Neural progenitor cell (in vitro differentiated cells): ENCODE data around the gene COPS3. TPM values are rescaled to one million over a fixed set of nuclear protein-coding genes. Genes with fewer than 3 reads are reported as not detected.

Experiments used
- DNase-seq: peaks from one replicate; pipeline ENCODE4 v3.0.0-alpha.2; 2016; ENCODE audit warnings: low spot score
- H2AFZ ChIP-seq: fragments of 200-600 bp; sonication (generic); replicated peaks from 2 replicates; pipeline ENCODE4 v1.6.1; 2016; ENCODE audit warnings: antibody characterized with exemption
- H3F3A ChIP-seq: fragments of 200-600 bp; sonication (generic); 2 replicates; pipeline ENCODE4 v1.6.1; 2016; ENCODE audit warnings: antibody characterized with exemption, low read depth
- H3K27ac ChIP-seq: fragments of 200-600 bp; sonication (generic); 2 replicates; pipeline ENCODE4 v1.5.1; 2016; ENCODE audit warnings: mild to moderate bottlenecking
- H3K27me3 ChIP-seq: fragments of 200-600 bp; sonication (generic); 2 replicates; pipeline ENCODE4 v1.6.1; 2016; ENCODE audit warnings: mild to moderate bottlenecking, moderate library complexity
- H3K36me3 ChIP-seq: fragments of 200-600 bp; sonication (generic); 2 replicates; pipeline ENCODE4 v1.5.1; 2016
- H3K4me1 ChIP-seq: fragments of 200-600 bp; sonication (generic); 2 replicates; pipeline ENCODE4 v1.6.1; 2016; ENCODE audit warnings: mixed run types
- H3K4me2 ChIP-seq: fragments of 200-600 bp; sonication (generic); 2 replicates; pipeline ENCODE4 v1.6.1; 2016
- H3K4me3 ChIP-seq: fragments of 200-600 bp; sonication (generic); 2 replicates; pipeline ENCODE4 v1.5.1; 2016
- H3K79me2 ChIP-seq: fragments of 200-600 bp; sonication (generic); 2 replicates; pipeline ENCODE4 v1.6.1; 2016; ENCODE audit warnings: low read depth
- H3K9ac ChIP-seq: fragments of 200-600 bp; sonication (generic); 2 replicates; pipeline ENCODE4 v1.6.1; 2016
- H3K9me3 ChIP-seq: fragments of 200-600 bp; sonication (generic); 2 replicates; pipeline ENCODE4 v1.5.1; 2016; ENCODE audit warnings: low read depth
- H4K20me1 ChIP-seq: fragments of 200-600 bp; sonication (generic); 2 replicates; pipeline ENCODE4 v1.6.1; 2016; ENCODE audit warnings: low read depth
- H3K27ac Mint-ChIP-seq: 3 replicates; pipeline ENCODE4 v1.8.0; 2021; ENCODE audit warnings: mixed read lengths
- H3K27me3 Mint-ChIP-seq: 2 replicates; pipeline ENCODE4 v1.8.0; 2022; ENCODE audit warnings: low read depth, mild to moderate bottlenecking, inconsistent platforms, moderate library complexity, mixed read lengths; ENCODE audit not compliant: insufficient read depth
- H3K36me3 Mint-ChIP-seq: 3 replicates; pipeline ENCODE4 v1.8.0; 2021; ENCODE audit warnings: mixed read lengths
- H3K4me1 Mint-ChIP-seq: 3 replicates; pipeline ENCODE4 v1.8.0; 2021; ENCODE audit warnings: mixed read lengths
- H3K4me3 Mint-ChIP-seq: 3 replicates; pipeline ENCODE4 v1.8.0; 2021; ENCODE audit warnings: mild to moderate bottlenecking, moderate library complexity, mixed read lengths
- H3K9me3 Mint-ChIP-seq: 3 replicates; pipeline ENCODE4 v1.8.0; 2020; ENCODE audit warnings: mixed read lengths
- CTCF ChIP-seq: fragments of 200-600 bp; sonication (generic); IDR thresholded peaks from 2 replicates; pipeline ENCODE4 v1.5.1; 2017; ENCODE audit warnings: antibody characterized with exemption, mild to moderate bottlenecking
- EZH2 ChIP-seq: fragments of 200-600 bp; sonication (generic); IDR thresholded peaks from 2 replicates; pipeline ENCODE4 v1.6.1; 2017; ENCODE audit warnings: antibody characterized with exemption, mild to moderate bottlenecking, moderate library complexity
- EZH2phosphoT487 ChIP-seq: fragments of 200-600 bp; sonication (generic); IDR thresholded peaks from 2 replicates; pipeline ENCODE4 v1.6.1; 2017; ENCODE audit warnings: antibody characterized with exemption
- total RNA-seq: library from RNA; depleted of rRNA; stranded (reverse); fragments of >200 nt; gene quantifications from 2 replicates; pipeline ENCODE4 v1.2.3, GENCODE V29; 2015; ENCODE audit warnings: low replicate concordance

Gene COPS3
- total RNA-seq, 1 donor from 2014 or later: 113 TPM

- no peak overlapping the region for H3K4me3 Mint-ChIP-seq
- H3K4me3 ChIP-seq: no peak overlapping the region
- H3K4me2 ChIP-seq: no peak overlapping the region
- no peaks in the 10 kb centered on the region for H3K9me3 ChIP-seq
- no peaks in the 10 kb centered on the region for H3K36me3 ChIP-seq
- TF ChIP-seq EZH2 (no peak), EZH2phosphoT487 (no peak), CTCF (no peak)
- H3K27me3 Mint-ChIP-seq: peaks cover under 1% of the 10 kb centered on the region
- no peak for DNase-seq
- H3K79me2 ChIP-seq: no peaks in the 10 kb centered on the region
- H4K20me1 ChIP-seq: no peaks in the 10 kb centered on the region
- H3K36me3 Mint-ChIP-seq: no peaks in the 10 kb centered on the region
- H3K9ac ChIP-seq: no peak overlapping the region
- peaks cover 2% of the 10 kb centered on the region for H3K9me3 Mint-ChIP-seq
- H3K4me1 ChIP-seq: no peaks in the 10 kb centered on the region
- H2AFZ ChIP-seq: no peak overlapping the region
- peaks cover 4% of the 10 kb centered on the region for H3K4me1 Mint-ChIP-seq
- H3K27ac Mint-ChIP-seq: no peak overlapping the region
- no peaks in the 10 kb centered on the region for H3K27me3 ChIP-seq
- H3F3A ChIP-seq: peaks cover 5% of the 10 kb centered on the region
- H3K27ac ChIP-seq: no peak overlapping the region
Measured at GRCh38 chr17:17295141-17295540, 14.1 kb upstream of the COPS3 start.

GRCh38 chr17:17289701-17290100 is 8.7 kb upstream of the COPS3 start:
- Histone ChIP-seq H3K79me2 (no peaks in the 10 kb centered on the region), H3K4me1 (no peaks in the 10 kb centered on the region), H3K9ac (no peak overlapping the region), H3K36me3 (no peaks in the 10 kb centered on the region), H4K20me1 (no peaks in the 10 kb centered on the region), H3K9me3 (no peaks in the 10 kb centered on the region), H3K27me3 (no peaks in the 10 kb centered on the region), H2AFZ (no peak overlapping the region), H3K4me3 (no peak overlapping the region), H3F3A (no peaks in the 10 kb centered on the region), H3K4me2 (no peak overlapping the region), H3K27ac (no peak overlapping the region)
- no peaks in the 10 kb centered on the region for H3K4me1 Mint-ChIP-seq
- no peak for DNase-seq
- no peak overlapping the region for H3K27ac Mint-ChIP-seq
- no peaks in the 10 kb centered on the region for H3K36me3 Mint-ChIP-seq
- H3K9me3 Mint-ChIP-seq: peaks cover 2% of the 10 kb centered on the region
- TF ChIP-seq CTCF (no peak), EZH2 (no peak), EZH2phosphoT487 (no peak)
- H3K27me3 Mint-ChIP-seq: no peaks in the 10 kb centered on the region
- no peak overlapping the region for H3K4me3 Mint-ChIP-seq

GRCh38 chr17:17289086-17289485 is 8.0 kb upstream of the COPS3 start:
- no peak for TF ChIP-seq CTCF
- TF ChIP-seq EZH2: no peak
- H3K4me3 Mint-ChIP-seq: no peak overlapping the region
- Histone ChIP-seq H3K79me2 (no peaks in the 10 kb centered on the region), H3K4me1 (no peaks in the 10 kb centered on the region), H3K4me2 (no peak overlapping the region), H3F3A (no peaks in the 10 kb centered on the region), H3K27ac (no peak overlapping the region), H3K36me3 (no peaks in the 10 kb centered on the region), H2AFZ (no peak overlapping the region), H3K4me3 (no peak overlapping the region), H3K9me3 (no peaks in the 10 kb centered on the region), H3K9ac (no peak overlapping the region), H3K27me3 (no peaks in the 10 kb centered on the region), H4K20me1 (no peaks in the 10 kb centered on the region)
- peaks cover 2% of the 10 kb centered on the region for H3K9me3 Mint-ChIP-seq
- no peaks in the 10 kb centered on the region for H3K4me1 Mint-ChIP-seq
- no peak overlapping the region for H3K27ac Mint-ChIP-seq
- no peak for DNase-seq
- H3K36me3 Mint-ChIP-seq: no peaks in the 10 kb centered on the region
- no peaks in the 10 kb centered on the region for H3K27me3 Mint-ChIP-seq

GRCh38 chr17:17285951-17286350 is 4.9 kb upstream of the COPS3 start:
- H3K27me3 ChIP-seq: no peaks in the 10 kb centered on the region
- no peaks in the 10 kb centered on the region for H3F3A ChIP-seq
- H3K36me3 ChIP-seq: no peaks in the 10 kb centered on the region
- H3K9me3 ChIP-seq: no peaks in the 10 kb centered on the region
- Mint-ChIP-seq H3K27ac (no peak overlapping the region), H3K27me3 (peaks cover 3% of the 10 kb centered on the region), H3K4me1 (peaks cover 12% of the 10 kb centered on the region), H3K36me3 (no peaks in the 10 kb centered on the region), H3K9me3 (no peaks in the 10 kb centered on the region), H3K4me3 (no peak overlapping the region)
- no peak for DNase-seq
- H3K79me2 ChIP-seq: no peaks in the 10 kb centered on the region
- no peak overlapping the region for H3K27ac ChIP-seq
- H3K4me3 ChIP-seq: no peak overlapping the region
- H3K4me2 ChIP-seq: no peak overlapping the region
- no peak overlapping the region for H3K9ac ChIP-seq
- H3K4me1 ChIP-seq: no peaks in the 10 kb centered on the region
- no peaks in the 10 kb centered on the region for H4K20me1 ChIP-seq
- no peak overlapping the region for H2AFZ ChIP-seq
- TF ChIP-seq EZH2phosphoT487 (no peak), EZH2 (no peak), CTCF (no peak)
